Stimulated activated CD4-positive, alpha-beta T cell treated with anti-CD3 and anti-CD28 coated beads, Interleukin-2, amount 100 ng/mL, for 4 hours (primary cell): ENCODE results near the gene DACH1.

Experiments used
- DNase-seq: peaks from one replicate; pipeline ENCODE4 v3.0.0-alpha.2; 2020; ENCODE audit warnings: low read depth

The DACH1 gene

DNA sequence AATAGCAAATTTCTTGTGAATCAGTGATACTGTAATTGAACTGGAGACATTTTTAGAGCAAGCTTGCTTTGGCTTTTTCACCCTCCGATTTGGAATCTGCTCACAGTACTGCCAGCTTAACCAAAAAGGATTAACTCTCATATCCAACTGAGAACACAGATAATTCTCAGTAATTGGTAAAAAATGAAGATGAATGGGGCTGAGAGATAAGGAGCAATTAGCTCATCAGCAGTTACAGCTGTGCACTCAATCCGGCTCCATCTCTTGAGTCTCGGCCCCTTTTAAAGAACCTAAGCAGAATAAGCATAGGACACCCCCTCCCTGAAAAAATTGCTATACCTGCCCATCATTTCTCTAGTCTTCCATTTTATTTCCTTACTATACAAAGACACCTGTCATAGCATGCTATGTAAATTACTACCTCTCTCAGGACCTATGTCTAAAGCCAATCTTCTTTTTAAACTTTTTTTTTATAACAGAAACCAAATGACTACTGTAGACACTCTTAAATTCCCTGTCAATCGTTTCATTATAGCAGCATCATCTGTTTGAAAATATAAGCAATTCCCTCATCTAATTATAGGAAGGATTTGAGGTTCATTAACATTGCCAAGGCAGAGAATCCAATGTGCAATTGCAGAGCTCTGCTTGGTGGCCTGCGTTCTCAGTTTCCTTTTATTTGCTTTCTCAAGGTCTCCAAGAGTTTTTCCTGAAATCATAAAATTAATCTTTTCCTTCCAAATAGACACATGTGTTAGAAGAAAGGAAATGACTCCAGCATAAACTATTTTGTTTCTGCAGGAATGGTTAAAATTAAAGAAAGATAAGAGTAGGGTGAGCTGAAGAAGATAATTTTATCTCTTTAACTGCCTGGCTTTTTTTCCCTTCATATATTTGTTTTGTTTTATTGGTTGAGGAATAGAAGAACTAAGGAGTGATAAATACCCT is 242.1 kb downstream of the DACH1 start:
- DNase-seq = no peak

DNA sequence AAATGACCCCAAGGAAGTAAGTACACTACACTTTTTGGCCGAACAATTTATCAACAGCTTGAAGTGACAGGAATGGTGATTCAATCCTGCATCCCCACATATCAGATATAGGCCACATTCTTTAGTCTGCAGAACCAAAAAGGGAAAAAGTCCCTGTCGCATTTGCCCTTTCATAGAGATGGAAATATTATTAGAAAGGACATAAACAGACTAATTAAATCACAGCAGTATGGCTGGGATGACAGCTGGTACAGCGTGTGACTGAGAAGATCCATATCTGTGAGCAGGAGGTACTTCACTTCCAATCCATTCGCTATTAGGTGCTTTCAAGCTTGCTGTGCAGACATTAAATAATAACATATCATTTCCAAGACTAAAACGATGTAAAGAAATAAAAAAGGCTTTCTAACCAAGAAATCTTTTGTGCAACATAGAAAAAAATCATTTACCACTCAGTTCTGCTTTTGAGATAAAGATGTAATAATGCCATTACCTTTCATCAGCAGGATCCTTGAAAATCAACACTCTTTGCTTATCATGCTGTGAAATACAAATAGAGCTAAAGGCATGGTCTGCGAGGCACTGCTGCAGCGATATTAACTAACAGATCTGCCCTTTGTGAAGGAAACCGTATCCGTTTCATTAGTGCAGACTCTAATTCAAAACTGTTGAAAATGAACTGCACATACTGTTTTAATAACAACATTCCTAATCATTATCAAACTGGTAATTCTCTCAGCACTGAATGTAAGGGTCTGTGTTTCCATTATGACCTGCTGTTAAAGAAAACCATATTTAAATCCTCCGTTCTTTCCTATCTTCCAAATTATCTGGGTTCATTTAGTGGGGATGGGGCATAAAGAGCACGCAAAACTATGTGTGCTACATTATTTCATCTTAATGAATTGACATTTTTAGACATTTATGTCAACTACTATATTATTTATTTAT is 245.6 kb downstream of the DACH1 start:
- no peak for DNase-seq

DNA sequence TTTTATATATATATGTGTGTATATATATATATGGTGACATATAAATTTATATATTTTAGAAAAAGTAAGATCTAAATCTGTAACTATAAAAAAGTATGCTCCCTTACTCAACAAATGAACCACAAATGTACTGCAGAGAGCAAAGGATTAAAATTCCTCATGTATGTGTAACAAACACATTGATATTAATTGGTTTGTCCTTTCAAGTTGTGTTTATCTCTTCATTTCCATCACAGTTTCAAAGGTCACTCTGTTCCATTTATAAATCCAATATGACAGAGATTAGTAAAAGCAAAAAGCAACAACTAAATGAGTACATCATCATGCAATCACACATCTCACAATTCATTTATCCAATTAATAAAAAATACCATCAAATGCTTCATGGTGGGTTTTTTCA is 247.9 kb downstream of the DACH1 start:
- no peak for DNase-seq

DNA sequence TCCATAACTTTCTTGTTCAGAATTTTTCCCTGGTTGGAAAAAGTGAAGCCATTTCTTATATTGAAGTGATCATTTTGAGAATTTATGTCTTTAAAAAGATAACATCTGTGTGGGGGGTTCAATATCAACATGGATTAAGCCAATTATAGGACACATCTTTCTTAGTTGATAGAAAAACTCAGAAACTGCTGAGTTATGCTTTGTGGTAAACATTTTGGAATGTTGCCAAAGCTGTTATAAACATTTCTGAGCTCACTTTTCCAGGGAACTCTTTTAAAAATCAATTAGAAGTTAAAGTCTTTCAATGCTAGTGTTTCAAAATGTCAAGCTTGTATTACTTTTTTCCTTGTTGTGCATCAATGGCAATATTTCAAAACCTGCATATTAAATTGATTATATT is 248.8 kb downstream of the DACH1 start:
- DNase-seq = no peak

DNA sequence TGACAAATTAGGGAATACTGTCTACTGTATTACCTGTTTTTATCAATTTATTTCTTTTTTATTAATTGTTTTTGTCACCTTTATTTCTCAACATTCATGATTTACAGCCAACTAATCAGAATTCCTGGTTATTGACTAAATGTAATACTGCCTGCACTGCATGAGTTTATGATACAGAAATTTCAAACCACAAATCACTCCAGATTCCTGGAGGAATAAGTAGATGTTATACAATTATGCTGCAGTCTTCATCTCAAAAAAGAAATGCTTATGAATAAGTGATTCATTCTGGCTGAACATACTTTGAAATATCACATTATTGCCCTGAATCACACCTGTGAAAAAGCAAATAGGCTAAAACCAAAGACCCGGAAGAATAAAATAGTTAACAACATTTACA is 249.7 kb downstream of the DACH1 start:
- no peak for DNase-seq

DNA sequence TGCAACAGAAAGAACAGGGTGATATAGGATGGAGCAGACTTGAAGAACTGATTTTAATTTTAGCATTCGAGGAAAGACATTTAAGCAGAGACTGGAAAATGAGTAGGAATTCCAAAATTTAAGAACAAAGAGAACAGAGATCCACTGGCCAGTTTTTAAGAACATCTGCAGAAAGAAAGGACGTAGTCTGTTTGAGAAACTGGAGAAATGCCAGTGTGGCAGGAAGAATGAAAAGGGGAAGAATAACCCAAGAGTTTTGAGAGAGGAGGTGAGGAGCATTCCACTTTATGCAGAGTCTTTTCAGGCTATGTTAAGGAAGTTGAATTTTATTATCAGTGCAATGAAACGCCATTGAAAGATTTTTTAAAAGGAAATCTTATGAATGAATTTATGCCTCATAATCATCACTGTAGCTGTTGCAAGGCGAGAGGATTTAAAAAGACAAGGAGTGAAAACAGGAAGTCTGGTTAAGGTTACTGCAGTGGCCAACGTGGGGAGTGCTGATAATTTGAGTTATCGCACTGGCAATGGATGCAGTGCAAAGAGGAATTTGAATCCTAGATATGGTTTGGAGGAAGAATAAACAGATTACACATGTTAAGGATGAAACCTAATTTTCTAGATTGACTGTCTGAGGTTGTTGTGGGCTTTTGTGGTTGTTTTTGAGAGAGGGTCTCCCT is 253.8 kb downstream of the DACH1 start:
- no peak for DNase-seq

DNA sequence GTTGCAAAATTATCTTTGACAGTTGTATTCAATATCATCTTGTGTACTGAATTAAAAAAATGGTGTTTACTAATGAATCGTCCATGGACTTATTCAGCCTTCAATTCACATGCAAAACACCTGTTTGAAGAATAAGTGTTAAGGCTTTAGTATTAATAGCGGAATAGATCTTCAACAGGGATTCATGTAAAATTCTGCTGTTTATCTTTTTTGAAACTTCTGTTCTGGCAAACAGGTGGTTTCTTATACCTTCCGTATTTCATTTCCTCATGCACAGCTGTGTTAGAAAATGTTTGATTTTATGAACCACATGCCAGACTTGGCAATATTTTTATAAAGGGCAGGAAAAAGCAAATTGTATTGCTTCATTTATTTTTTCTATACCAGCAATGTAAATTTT is 255.7 kb downstream of the DACH1 start:
- no peak for DNase-seq

DNA sequence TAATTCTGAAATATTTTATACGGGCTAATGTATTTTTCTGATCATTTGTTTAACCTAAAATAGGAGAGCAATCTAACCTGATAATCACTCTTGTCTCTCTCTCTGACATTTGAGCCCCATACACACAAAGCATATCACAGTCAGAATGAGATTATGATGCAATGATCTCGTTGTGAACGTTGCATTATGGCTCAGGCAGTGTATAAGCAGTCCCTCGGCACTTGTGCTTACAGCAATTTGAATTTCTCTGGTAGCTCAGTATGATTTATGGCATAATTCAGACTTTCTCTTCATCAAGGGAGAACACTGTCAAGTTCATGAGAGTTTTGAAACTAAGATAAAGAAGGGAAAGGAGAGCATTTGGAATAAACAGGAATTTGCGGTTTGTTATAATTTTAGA is 256.1 kb downstream of the DACH1 start:
- no peak for DNase-seq

DNA sequence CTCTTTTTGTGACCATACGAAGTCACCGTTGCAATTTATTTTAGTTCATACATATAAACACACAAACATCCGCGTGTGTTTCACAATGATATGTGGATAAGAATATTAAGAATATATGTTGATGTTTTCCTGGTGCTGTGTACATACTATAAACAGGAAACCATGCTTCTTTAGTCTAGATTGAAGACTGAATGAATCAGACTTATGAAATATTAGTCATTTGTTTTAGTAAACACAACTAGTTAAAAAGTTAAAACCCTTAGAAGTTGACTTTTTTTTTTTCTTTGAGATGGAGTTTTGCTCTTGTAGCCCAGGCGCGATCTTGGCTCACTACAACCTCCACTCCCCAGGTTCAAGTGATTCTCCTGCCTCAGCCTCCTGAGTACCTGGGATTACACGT is 257.7 kb downstream of the DACH1 start:
- no peak for DNase-seq

DNA sequence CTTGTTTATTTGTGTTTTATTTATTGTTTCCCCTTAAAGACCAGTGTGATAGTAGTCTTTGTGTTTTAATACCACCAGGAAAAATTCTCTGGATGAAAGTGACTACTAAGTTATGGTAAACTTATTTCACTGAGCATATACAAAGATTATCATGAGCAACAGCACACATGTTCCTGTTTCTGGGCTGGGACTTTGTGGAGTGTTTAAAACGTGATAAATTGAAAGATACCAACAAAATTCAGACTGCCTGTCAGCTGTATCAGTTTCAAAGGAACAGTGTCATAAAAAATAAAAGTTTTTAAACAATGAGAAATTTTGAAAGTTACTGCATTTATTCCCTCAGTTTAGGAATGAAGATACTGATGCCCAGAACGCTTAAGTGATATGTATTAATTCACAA is 259.4 kb downstream of the DACH1 start:
- DNase-seq = no peak

DNA sequence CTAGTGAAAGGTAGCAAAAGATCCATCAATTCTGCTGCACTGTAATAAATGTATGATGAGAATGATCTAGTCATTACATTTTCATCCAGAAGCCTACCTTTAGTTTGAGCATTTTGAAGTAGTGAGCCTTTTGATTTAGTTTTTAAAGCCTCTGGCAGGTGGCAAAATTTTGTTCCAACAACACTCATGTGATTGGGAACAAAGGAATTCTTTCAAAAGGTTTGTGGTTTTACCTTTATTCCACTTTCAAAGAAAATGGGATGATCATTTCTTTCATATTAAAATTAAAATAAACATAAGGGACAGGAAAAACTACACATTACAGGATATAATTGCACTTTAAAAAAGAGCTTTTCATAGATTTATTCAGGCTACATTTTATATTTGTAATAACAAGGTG is 260.2 kb downstream of the DACH1 start:
- DNase-seq = no peak

DNA sequence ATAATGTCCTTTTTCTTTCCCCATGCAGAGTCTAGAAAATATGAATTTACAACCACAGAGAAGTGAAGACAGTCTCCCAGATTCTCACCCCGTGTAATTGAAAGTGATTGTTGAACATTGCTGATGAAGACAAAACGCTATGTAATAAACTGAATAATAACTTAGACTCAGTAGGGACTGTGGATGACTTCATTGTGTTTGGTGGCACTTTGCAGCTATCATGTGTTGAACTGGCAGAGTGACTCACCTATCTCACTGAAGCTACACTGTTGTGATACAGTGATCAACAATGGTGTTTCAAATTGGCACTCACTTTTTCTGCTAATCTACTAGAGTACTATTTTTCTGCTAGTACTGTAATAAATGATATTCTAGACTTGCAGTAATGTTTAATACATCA is 261.3 kb downstream of the DACH1 start:
- DNase-seq = no peak

DNA sequence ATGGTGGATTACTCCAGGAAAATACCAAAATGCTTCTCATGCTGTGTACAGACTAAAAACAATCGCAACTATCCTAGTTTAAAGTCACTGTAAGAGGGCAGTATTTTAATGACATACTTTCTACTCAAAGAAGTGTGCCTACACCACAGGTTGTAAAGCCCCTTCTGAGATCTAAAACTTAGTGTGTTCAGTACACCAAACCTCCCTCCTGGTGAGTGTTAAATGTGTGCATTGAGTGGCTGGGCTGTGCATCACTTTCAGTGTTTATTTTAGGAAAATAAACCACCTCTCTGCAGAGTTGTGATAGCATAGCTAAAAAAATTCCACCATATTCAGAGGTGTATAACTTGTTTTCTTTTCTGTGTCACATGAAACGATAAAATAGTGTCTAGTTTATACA is 263.7 kb downstream of the DACH1 start:
- no peak for DNase-seq

DNA sequence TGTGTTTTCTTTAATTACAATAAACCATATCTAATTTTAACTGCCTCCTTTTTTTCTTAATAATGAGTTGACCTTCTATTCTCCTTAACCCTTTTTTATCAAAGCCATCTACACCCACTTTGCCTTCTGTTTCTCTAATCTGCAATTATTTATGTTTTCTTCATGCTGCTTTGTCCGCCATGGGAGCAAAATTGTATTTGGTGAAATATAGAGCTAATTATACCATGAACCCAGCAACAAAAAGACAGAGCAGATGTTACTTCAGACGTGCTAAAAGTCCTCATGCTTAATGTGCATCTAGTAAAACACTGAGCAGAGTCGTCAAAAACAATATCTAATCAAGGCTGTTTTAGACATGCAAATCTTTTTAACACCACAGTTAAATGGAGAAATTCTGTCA is 264.7 kb downstream of the DACH1 start:
- DNase-seq = no peak

DNA sequence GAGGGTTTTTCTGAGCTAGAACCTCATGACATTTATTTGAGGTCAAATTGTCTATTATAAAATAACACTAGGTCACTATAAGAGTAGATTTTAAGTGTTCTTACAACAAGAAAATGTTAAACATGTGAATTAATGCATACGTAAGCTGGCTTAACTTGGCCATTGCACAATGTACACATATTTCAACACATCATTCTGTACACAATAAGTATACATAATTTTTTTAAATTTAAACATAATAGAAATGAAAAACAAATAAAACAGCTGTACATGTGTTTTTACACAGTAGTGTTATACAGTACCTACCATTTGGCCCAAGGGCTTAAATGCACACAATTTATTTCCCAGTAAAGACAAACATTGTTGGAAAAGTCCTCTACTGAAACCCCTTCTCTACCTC is 269.9 kb downstream of the DACH1 start:
- DNase-seq = no peak

DNA sequence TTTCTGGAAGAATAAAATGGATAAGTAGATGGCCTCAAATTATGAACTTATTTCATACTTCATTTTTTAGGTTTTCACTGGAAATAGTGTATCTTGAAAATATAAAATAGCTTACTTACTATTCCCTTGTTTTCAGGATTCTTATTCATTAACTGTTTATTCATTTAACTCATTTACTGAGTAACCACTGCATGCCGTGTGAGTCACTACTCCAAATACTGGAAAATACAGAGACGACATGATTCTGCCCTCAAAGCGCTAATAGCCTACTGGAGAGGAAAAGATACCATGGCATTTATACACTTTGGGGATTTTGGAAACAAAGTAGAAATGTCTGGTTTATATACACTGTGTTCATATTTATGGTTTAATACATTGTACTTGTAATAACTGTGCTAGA is 270.9 kb downstream of the DACH1 start:
- no peak for DNase-seq

DNA sequence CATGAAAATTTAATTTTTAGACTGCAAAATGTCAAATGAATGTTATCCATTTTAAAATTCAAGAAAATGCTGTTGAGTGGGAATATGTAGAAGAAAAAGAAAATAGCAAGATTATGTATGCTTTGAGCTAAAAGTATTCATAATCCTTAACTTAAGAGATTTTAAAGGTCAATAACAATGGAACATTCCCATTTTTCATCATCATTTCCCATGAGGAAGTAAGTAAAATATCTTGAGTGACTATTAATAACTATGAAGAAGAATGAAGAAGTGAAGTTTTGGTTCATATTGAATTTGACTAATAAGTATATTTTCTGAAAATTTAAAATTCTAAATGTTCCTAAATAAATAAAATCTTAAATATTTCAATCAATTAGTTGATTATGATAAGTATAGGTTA is 273.4 kb downstream of the DACH1 start:
- DNase-seq = no peak

DNA sequence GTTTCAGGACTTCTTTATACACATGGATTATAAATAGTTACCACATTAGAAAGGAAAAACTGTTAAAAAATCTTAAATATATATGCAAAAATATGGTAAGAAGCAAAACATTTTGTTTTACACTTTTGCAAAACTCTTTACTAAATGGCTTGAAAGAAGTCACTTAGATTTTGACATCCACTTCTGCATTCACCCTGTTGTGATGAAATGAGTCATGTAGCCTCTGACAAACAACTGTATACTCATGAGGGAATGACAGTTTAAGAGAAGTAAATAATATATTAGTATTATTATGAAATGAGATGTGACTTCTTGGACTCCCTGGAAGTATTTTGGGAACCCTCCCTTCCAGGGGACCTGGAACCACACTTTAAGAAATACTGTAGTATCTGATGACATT is 275.6 kb downstream of the DACH1 start:
- DNase-seq = no peak

DNA sequence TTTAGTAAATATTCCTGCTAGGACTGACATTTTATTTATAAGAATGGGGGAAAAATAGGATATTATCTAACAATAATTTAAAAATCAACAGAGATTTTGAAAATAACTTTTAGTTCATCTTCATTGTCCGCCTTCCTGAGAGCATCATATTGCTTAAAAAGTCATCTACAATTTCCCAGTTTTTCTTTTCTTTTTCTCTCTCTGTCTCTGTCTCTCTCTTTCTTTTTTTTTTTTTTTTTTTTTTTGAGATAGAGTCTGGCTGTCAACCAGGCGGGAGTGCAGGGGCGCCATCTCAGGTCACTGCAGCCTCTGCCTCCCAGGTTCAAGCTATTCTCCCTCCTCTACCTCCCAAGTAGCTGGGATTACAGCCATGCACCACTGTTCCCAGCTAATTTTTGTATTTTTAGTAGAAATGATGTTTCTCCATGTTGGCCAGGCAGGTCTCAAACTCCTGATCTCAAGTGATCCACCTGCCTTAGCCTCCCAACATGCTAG is 276.3 kb downstream of the DACH1 start:
- no peak for DNase-seq

DNA sequence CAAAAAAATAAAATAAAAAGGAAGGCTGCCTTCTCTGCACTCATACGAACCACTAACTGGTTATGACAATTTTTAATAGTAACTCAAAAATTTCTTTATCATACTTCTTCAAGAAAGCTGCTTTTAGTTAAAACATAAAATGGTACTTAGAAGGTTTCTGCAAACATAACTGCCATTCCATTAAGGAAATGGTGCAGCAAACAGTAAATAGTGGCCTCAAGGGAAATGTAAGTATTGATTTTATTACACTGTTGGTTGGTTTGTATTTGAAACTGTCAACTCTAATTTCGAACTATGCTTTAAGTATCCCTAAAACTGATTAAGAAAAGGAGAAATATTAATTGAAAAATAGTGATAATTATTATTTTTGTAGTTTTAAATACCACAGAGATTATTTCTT is 278.0 kb downstream of the DACH1 start:
- DNase-seq = no peak

DNA sequence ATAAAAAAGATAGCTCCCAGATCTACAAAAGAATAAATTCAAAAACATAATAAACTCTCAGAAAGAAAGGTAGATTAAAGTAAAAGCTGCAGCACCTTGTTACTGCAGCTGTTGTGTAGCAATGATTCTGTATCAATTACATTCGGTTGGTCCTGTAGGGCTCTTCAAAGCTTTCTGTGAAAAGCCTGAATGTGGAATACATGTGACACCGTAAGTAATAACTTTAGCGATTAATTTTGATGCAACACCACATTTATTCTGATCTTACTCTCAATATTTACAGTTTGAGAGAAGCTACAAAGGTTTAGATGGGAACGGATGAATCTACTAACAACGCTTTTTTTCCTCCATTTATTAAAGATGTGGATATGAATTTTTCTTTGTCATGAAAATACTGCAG is 279.2 kb downstream of the DACH1 start:
- no peak for DNase-seq

DNA sequence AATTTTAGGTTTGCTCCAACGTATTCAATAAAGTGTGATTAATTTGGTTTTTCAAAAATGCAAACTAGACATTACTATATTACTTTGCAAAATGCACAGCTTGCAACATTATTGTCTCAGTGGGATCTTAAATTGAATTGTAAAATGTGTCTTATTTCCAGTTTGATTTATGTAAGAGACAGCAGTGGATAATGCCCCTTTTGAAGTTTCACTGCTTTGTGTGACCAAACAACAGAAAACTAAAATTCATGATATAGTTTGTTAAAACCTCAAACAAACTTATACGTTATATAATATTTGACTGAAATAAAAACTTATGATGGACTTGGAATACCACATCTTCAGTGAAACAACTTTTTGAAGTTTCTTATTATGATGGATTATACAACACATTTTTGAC is 279.8 kb downstream of the DACH1 start:
- DNase-seq = no peak
